HUES6 (cell line): ENCODE measurements around the gene BIN1.

Experiments used
- H3K27ac ChIP-seq: 2 replicates; pipeline ENCODE4 v1.7.0; 2013; ENCODE audit warnings: low read depth, mild to moderate bottlenecking, low read length, inconsistent platforms
- H3K27me3 ChIP-seq: 2 replicates; pipeline ENCODE4 v1.6.1; 2013; ENCODE audit warnings: low read length; ENCODE audit not compliant: control insufficient read depth, insufficient read depth
- H3K36me3 ChIP-seq: 2 replicates; pipeline ENCODE4 v1.6.1; 2013; ENCODE audit warnings: low read length; ENCODE audit not compliant: control insufficient read depth, insufficient read depth
- H3K4me1 ChIP-seq: 2 replicates; pipeline ENCODE4 v1.6.1; 2013; ENCODE audit warnings: low read length; ENCODE audit not compliant: control insufficient read depth, insufficient read depth
- H3K4me3 ChIP-seq: 2 replicates; pipeline ENCODE4 v1.5.1; 2013; ENCODE audit warnings: low read depth, low read length
- H3K9ac ChIP-seq: one replicate; pipeline ENCODE4 v1.6.1; 2013; ENCODE audit warnings: mild to moderate bottlenecking, low read length
- H3K9me3 ChIP-seq: 2 replicates; pipeline ENCODE4 v1.6.1; 2013; ENCODE audit warnings: low read depth, low read length; ENCODE audit not compliant: control insufficient read depth, insufficient read depth

The BIN1 gene

DNA sequence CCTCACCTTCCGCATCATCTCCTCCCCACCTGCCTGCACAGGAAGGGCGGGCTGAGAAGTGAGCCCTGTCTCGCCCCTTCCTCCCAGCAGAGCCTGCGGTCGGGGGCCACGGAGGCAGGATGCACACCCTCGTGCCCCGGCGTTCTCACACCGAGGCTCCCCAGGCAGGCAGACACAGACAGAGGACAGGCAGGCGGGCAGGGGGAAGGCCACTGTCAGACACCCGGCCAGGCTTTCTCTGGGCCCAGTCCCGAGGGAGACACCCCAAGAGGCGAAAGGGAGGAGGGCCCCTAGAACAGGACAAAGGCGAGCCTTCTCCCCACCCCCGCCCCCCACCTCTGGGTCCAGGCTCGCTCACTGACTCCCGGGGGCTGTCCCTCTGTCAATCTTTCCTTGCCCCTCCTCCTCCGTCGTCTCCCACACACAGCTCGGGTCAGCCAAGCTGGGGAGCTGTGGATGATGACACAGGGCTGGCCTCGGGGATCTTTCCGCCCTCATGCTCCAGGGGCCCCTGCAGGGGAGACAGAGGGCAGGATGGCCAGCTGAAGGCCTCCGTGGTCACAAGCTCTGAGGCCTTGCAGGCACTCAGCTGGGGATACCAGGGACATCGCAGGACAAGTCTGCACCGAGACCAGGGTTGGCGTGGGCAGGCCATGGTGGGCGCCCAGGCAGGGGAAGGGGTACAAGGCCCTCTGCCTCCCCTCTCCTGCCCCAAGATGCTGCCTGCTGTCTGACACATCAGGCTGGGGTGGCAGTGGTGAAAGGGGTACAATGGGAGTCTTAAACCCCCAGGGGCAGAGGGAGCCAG is 24.9 kb downstream of the BIN1 start:
- no peaks in the 10 kb centered on the region for H3K27me3 ChIP-seq
- peak overlapping the region; percentile 42; the same call in 1 of the 2 replicates for H3K27ac ChIP-seq
- H3K9ac ChIP-seq = no peak overlapping the region
- H3K4me3 ChIP-seq = no peak overlapping the region
- peaks cover 70% of the 10 kb centered on the region for H3K4me1 ChIP-seq
- H3K9me3 ChIP-seq = no peaks in the 10 kb centered on the region
- no peaks in the 10 kb centered on the region for H3K36me3 ChIP-seq

DNA sequence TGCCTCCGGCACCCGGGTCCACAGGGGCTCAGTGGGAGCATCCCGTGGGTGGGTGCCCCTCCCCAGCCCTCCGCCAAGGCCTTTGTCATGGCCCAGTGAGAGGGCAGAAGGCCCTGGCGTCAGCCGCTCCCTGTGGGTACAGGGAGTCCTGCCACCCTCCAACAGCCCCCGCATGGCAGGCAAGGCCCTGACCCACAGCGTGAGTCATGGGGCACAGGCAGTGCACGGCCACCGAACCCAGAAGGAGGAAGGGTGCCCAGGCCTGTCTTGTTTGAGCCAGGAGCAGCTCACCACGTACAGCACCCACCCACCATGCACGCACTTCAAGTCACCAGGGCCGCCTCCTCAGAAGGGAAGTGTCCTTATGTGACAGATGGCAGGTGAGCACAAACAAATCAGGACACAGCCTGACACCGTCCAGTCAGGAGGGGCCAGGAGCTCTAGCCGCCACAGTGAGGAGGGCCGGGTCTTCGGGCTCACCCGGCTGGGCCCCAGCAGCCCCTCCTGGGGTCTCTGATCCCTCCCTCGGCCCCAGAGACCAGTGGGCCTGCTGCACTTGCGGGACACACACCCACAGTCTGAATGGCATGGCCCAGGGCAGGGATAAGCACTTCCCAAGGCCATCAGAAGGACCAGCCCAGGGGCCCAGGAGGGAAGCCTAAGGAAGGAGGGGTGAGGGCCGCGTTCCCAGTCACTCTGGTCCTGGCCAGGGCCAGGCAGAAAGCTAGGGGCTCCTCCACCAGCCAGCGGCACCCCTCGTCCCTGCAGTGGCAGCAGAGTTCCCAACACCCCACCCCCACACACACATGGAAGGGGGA is 25.8 kb downstream of the BIN1 start:
- Histone ChIP-seq H3K9ac (no peak overlapping the region), H3K9me3 (no peaks in the 10 kb centered on the region), H3K36me3 (no peaks in the 10 kb centered on the region), H3K4me3 (no peak overlapping the region), H3K27ac (no peak overlapping the region), H3K27me3 (no peaks in the 10 kb centered on the region), H3K4me1 (peaks cover 63% of the 10 kb centered on the region)

DNA sequence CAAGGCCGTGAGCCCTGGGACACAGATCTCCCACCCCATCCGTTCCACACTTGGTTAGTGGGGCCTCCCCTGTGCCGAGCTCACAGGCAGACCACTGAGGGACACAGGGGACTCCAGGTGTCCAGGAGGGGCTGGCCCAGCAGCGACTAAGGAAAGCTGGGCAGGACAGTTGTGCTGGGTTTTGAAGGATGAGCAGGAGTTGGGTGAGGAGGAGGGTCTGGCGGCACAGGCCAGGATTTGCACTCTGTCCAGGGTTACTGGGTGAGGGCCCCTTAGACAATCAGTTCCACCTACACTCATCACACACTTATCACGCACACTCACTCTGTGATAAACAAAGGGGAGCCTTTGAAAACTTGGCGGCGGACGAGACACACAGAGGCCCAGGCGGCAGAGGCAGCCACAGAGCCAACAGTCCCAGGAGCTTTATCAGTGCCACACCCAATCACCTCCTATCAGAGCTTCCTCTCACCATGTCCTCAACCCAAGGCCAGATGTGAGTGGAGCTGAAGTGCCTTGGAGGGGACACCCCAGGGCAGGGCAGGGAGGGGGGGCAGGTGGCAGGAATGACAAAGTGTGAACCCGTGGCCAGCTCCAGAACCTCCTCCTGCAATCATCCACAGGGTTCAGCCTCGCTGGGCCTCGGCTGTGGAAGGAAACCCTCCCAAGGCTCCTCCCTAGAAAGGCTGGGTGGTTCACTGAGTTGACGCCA is 26.6 kb downstream of the BIN1 start:
- no peak overlapping the region for H3K27ac ChIP-seq
- H3K4me3 ChIP-seq = no peak overlapping the region
- H3K27me3 ChIP-seq = no peaks in the 10 kb centered on the region
- no peaks in the 10 kb centered on the region for H3K9me3 ChIP-seq
- H3K4me1 ChIP-seq = peaks cover 56% of the 10 kb centered on the region
- no peak overlapping the region for H3K9ac ChIP-seq
- no peaks in the 10 kb centered on the region for H3K36me3 ChIP-seq

DNA sequence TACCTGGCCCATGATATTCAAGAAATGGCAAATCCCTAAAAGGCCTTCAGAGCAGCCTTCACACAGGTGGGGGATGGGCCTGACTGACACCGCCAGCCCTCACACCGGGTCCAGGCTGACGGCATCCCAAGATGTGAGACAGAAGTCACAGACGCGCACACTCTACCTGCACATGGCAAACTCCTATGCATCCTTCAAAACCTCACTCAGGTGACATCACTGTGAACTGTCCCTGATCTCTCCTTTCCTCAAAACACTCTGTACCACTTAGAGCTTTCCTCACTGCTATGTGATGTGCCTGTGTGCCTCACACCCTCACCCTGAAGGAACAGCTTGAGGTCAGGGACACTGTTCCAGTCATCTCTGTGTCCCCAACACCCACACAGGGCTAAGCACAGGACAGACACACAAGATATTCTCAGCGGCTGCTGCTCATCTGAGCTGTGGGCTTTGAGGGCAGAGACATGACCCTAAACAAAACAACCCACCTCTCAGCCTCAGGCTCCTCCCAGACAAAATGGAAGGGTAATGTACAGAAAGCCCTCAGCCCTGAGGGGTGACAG is 27.5 kb downstream of the BIN1 start:
- H3K36me3 ChIP-seq = no peaks in the 10 kb centered on the region
- no peak overlapping the region for H3K27ac ChIP-seq
- H3K9me3 ChIP-seq = no peaks in the 10 kb centered on the region
- H3K4me3 ChIP-seq = no peak overlapping the region
- peaks cover 47% of the 10 kb centered on the region for H3K4me1 ChIP-seq
- H3K27me3 ChIP-seq = no peaks in the 10 kb centered on the region
- H3K9ac ChIP-seq = no peak overlapping the region

DNA sequence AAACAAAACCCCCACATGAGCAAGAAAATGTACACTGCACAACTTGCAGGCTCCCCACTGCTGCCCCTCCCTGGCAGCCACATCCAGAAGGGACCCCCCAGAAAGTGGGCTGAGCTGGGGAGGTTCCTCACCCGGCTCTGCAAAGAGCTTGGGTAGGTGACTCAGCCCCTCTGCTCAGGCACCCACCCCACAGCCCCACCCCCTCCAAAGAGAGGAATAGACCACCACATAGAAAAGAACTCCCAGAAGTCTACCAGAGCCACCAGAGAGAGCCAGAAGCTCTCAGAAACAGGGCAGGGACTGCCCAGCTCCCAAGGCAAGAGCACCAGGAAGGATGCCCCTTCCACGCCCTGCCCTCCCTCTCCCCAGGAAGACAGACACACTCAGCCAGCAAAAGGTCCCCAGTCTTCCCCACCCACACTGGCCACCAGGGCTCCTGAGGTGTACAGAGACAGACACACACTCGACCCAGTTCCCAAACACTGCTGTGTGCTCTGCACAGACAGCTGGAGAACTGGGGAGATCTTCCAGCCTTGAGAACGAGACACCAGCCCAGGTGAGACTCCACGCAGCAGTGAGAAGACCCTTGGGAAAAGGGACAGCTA is 28.2 kb downstream of the BIN1 start:
- Histone ChIP-seq H3K9ac (no peak overlapping the region), H3K9me3 (no peaks in the 10 kb centered on the region), H3K36me3 (no peaks in the 10 kb centered on the region), H3K4me1 (peaks cover 40% of the 10 kb centered on the region), H3K27ac (no peak overlapping the region), H3K27me3 (no peaks in the 10 kb centered on the region), H3K4me3 (no peak overlapping the region)

DNA sequence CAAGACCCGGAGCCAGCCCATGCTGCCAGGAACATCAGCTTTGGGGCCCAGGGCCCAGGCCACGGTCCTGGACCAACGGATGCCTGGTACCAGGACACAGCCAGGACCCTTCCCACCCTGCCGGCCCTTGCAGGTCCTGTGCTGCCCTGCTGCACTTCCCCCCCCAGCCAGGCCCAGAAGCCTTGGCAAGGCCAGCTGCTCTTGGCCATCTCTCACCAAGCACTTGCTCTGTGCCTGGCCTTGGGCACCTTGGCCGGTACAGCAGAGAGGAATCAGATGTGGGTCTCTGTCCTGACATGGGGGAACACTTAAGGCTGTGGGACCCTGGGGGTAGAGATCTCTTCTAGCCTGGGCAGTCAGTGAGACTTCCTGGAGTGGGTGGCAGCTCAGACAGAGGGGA is 28.9 kb downstream of the BIN1 start:
- H3K36me3 ChIP-seq = no peaks in the 10 kb centered on the region
- H3K27ac ChIP-seq = no peak overlapping the region

DNA sequence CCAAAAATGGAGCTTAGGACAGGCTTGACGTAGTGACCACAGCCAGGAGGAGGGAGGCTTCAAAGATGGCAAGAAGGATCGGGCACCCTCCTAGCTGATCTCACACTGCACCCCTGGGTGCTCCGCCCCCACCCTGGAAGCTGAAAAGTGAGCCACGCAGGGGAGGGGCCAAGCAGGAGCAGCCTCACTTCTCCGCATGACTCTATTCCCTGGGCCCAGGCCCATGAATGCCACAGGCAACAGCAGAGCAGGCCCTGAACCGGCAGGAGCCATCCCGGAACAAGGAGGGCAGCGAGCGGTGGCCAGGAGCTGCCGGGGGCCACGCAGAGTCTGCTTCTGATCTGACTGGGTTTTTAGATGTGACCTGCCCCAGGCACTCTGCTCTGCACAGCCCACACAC is 30.0 kb downstream of the BIN1 start:
- Histone ChIP-seq H3K9me3 (no peaks in the 10 kb centered on the region), H3K9ac (no peak overlapping the region), H3K4me3 (no peak overlapping the region), H3K27ac (no peak overlapping the region), H3K4me1 (peaks cover 35% of the 10 kb centered on the region), H3K36me3 (no peaks in the 10 kb centered on the region), H3K27me3 (no peaks in the 10 kb centered on the region)

More for the DNA sequence above, 28.9 kb downstream of the BIN1 start:
- Histone ChIP-seq H3K4me3 (no peak overlapping the region), H3K9me3 (no peaks in the 10 kb centered on the region), H3K4me1 (peaks cover 42% of the 10 kb centered on the region), H3K9ac (no peak overlapping the region), H3K27me3 (no peaks in the 10 kb centered on the region)

DNA sequence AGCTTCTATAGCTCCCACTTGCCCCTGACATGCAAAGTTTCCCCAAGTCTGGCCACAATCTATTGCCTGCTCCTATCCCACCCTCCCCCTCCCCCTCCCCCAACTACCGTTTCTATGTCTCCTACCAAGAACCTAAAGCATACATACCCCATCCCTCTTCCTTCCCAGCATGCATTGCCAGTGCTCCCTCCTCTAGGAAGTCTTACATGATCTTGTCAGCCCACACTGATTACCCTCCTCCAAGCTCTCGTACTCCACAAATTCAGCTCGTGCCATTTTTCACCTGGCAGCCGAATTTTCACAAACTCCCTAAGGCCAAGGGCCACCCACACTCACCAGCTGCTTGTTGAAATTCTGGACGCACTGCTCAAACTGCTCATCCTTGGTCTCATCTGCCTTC is 30.7 kb downstream of the BIN1 start:
- H3K4me1 ChIP-seq = peaks cover 29% of the 10 kb centered on the region; the same call in 1 of the 2 replicates
- no peaks in the 10 kb centered on the region for H3K36me3 ChIP-seq
- no peak overlapping the region for H3K27ac ChIP-seq
- H3K9me3 ChIP-seq = no peaks in the 10 kb centered on the region
- no peak overlapping the region for H3K9ac ChIP-seq
- no peak overlapping the region for H3K4me3 ChIP-seq
- H3K27me3 ChIP-seq = no peaks in the 10 kb centered on the region

DNA sequence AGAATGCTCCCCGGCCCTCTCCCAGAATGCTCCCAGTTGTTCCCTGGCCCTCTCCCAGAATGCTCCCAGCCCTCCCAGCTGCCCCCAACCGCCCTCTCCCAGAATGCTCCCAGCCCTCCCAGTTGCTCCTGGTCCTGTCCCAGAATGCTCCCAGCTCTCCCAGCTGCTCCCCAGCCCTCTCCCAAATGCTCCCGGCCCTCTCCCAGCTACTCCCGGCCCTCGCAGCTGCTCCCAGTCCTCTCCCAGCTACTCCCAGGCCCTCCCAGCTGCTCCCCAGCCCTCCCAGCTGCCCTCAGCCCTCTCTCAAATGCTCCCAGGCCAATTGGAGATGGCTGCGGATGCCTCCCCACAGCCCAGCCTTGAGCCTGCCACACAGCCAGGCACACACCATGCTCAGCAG is 31.1 kb downstream of the BIN1 start:
- Histone ChIP-seq H3K27ac (no peak overlapping the region), H3K9me3 (no peaks in the 10 kb centered on the region), H3K4me3 (no peak overlapping the region), H3K4me1 (peaks cover 24% of the 10 kb centered on the region; the same call in 1 of the 2 replicates), H3K36me3 (no peaks in the 10 kb centered on the region), H3K27me3 (no peaks in the 10 kb centered on the region), H3K9ac (no peak overlapping the region)

DNA sequence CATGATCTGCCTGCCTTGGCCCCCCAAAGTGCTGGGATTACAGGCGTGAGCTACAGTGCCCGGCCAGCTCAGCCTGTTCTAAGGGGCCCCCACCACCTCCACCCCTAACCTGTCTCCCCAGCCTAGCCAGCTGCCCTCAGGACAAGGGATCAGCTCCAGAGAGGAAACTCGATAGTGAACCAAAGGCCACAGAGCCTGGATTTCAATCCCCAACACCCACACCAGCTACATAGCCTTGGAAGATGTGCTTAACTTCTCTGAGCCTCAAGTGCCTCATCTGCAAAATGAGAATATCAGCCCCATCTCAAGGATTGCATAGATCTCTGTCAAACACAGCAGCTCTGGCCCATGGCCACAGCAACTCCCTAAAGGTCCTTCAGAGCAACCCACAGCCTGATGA is 32.0 kb downstream of the BIN1 start:
- Histone ChIP-seq H3K4me1 (peaks cover 17% of the 10 kb centered on the region; the same call in 1 of the 2 replicates), H3K9ac (no peak overlapping the region), H3K4me3 (no peak overlapping the region), H3K27me3 (no peaks in the 10 kb centered on the region), H3K36me3 (0 out of 2 replicates have a peak, but pooled peaks cover 3% of the 10 kb centered on the region), H3K9me3 (no peaks in the 10 kb centered on the region), H3K27ac (no peak overlapping the region)
